Neural crest cell (in vitro differentiated cells): ENCODE data around the gene TAF1L. TPM values are rescaled to one million over a fixed set of nuclear protein-coding genes. Genes with fewer than 3 reads are reported as not detected.

Experiments used
- DNase-seq: peaks from one replicate; pipeline ENCODE4 v3.0.0; 2021; ENCODE audit warnings: low read depth, mixed read lengths, low spot score
- H3K27ac Mint-ChIP-seq: one replicate; pipeline ENCODE4 v1.8.0; 2021; ENCODE audit warnings: mild to moderate bottlenecking, mixed read lengths; ENCODE audit not compliant: unreplicated experiment
- H3K27me3 Mint-ChIP-seq: 2 replicates; pipeline ENCODE4 v1.8.0; 2021; ENCODE audit warnings: low read depth, mild to moderate bottlenecking, mixed read lengths
- H3K36me3 Mint-ChIP-seq: 2 replicates; pipeline ENCODE4 v1.8.0; 2021; ENCODE audit warnings: low read depth, mild to moderate bottlenecking, mixed read lengths
- H3K4me1 Mint-ChIP-seq: 2 replicates; pipeline ENCODE4 v1.8.0; 2021; ENCODE audit warnings: mixed read lengths
- H3K4me3 Mint-ChIP-seq: one replicate; pipeline ENCODE4 v1.8.0; 2021; ENCODE audit warnings: mild to moderate bottlenecking, mixed read lengths
- H3K9me3 Mint-ChIP-seq: 2 replicates; pipeline ENCODE4 v1.8.0; 2021; ENCODE audit warnings: mixed read lengths
- total RNA-seq: library from RNA; stranded (reverse); gene quantifications from 2 replicates; pipeline ENCODE4 v1.2.1, GENCODE V29; 2021
- TF ChIP-seq, protein P1 (sequence below): fragments of 200-600 bp; sonication (generic); conservative IDR thresholded peaks from 2 replicates; pipeline ENCODE4 v1.5.0; 2021; ENCODE audit warnings: antibody characterized with exemption, mild to moderate bottlenecking

TAF1L gene
- total RNA-seq, 1 donor from 2014 or later: not detected

- peaks cover 11% of the 10 kb centered on the region for H3K27me3 Mint-ChIP-seq
- no peaks in the 10 kb centered on the region for H3K36me3 Mint-ChIP-seq
- TF ChIP-seq, protein P1, sequence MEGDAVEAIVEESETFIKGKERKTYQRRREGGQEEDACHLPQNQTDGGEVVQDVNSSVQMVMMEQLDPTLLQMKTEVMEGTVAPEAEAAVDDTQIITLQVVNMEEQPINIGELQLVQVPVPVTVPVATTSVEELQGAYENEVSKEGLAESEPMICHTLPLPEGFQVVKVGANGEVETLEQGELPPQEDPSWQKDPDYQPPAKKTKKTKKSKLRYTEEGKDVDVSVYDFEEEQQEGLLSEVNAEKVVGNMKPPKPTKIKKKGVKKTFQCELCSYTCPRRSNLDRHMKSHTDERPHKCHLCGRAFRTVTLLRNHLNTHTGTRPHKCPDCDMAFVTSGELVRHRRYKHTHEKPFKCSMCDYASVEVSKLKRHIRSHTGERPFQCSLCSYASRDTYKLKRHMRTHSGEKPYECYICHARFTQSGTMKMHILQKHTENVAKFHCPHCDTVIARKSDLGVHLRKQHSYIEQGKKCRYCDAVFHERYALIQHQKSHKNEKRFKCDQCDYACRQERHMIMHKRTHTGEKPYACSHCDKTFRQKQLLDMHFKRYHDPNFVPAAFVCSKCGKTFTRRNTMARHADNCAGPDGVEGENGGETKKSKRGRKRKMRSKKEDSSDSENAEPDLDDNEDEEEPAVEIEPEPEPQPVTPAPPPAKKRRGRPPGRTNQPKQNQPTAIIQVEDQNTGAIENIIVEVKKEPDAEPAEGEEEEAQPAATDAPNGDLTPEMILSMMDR: no peak
- no peak overlapping the region for H3K27ac Mint-ChIP-seq
- H3K4me3 Mint-ChIP-seq: no peak overlapping the region
- no peak for DNase-seq
- H3K9me3 Mint-ChIP-seq: no peaks in the 10 kb centered on the region
- no peaks in the 10 kb centered on the region for H3K4me1 Mint-ChIP-seq
Observed at GRCh38 chr9:32627394-32627954, 8.0 kb downstream of the TAF1L start.

DNA sequence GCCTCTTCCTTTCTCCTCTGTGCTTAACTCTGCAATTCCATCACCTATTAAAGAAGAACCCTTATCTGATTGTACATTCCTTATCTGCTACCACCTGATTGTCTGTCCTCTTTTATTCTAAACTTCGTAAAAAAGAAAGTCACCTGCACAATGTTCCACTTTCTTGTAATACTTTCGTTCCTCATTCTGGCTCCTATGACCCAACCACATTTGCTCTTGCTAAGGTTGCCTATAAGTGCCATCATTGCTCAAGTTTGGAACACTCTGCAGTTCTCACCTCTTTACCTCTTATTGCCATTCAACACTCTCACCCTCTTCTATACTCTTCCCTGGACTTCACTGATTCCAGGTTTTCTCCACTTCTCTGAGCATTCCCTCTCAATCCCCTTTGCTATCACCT lies 10.1 kb downstream of the TAF1L start:
- Mint-ChIP-seq H3K27me3 (peaks cover 21% of the 10 kb centered on the region), H3K27ac (no peak overlapping the region), H3K36me3 (no peaks in the 10 kb centered on the region)

DNA sequence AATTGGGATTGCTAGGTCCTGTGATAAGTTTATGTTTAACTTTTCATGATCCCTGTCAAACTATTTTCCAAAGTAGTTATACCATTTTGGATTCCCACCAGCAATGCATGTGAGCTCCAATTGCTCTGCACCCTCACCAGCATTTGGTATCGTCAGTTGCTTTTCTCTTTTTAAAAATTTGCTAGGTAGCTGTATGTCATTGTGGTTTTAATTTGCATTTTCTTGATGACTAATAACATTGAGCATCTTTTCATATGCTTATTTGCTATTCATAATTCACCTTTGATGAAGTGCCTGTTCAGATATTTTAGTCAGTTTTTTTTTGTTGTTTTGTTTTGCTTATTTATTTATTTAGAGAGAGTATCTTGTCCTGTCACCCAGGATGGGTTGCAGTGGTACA lies 12.5 kb downstream of the TAF1L start:
- TF ChIP-seq, protein P1: no peak
- H3K9me3 Mint-ChIP-seq: peaks cover 2% of the 10 kb centered on the region

More for the DNA sequence above, 10.1 kb downstream of the TAF1L start:
- TF ChIP-seq, protein P1: no peak
- DNase-seq: no peak
- no peaks in the 10 kb centered on the region for H3K9me3 Mint-ChIP-seq
- no peaks in the 10 kb centered on the region for H3K4me1 Mint-ChIP-seq
- H3K4me3 Mint-ChIP-seq: no peak overlapping the region

GRCh38 chr9:32618261-32618660 lies 17.2 kb downstream of the TAF1L start:
- no peak for DNase-seq
- Mint-ChIP-seq H3K36me3 (no peaks in the 10 kb centered on the region), H3K27ac (no peak overlapping the region), H3K4me3 (no peak overlapping the region), H3K4me1 (no peaks in the 10 kb centered on the region), H3K9me3 (peaks cover 2% of the 10 kb centered on the region), H3K27me3 (peaks cover 64% of the 10 kb centered on the region)
- TF ChIP-seq, protein P1: no peak

More for the DNA sequence above, 12.5 kb downstream of the TAF1L start:
- no peak for DNase-seq
- Mint-ChIP-seq H3K27me3 (peaks cover 30% of the 10 kb centered on the region), H3K27ac (no peak overlapping the region), H3K36me3 (no peaks in the 10 kb centered on the region), H3K4me1 (no peaks in the 10 kb centered on the region), H3K4me3 (no peak overlapping the region)

DNA sequence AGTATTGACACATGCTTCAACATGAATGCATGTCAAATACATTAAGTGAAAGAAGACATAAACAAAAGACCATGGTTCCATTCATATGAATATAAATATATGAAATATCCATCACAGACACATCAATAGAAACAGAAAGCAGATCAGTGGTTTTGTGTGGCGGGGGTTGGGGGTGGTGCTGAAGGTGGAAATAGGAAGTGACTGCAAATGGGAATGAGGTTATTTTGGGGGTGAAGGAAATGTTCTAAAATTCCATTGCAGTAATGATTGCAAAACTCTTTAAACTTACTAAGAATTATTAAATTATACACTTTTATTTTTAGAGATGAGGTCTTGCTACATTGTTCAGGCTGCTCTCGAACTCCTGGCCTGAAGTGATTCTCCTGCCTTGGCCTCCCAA lies 28.7 kb downstream of the TAF1L start:
- peaks cover 18% of the 10 kb centered on the region for H3K27me3 Mint-ChIP-seq
- DNase-seq: no peak
- H3K27ac Mint-ChIP-seq: no peak overlapping the region
- no peak overlapping the region for H3K4me3 Mint-ChIP-seq
- H3K36me3 Mint-ChIP-seq: peaks cover 3% of the 10 kb centered on the region
- TF ChIP-seq, protein P1: no peak
- H3K4me1 Mint-ChIP-seq: no peaks in the 10 kb centered on the region
- peaks cover 9% of the 10 kb centered on the region for H3K9me3 Mint-ChIP-seq
